Stomach (tissue), 4 donors: ENCODE data around the gene GREM1.

Source experiments
- CTCF ChIP-seq, 7 experiments: fragments of 450-650 bp in 4 of 7; fragments of 200-600 bp in 3 of 7; sonication (generic) in 3 of 7; IDR thresholded peaks; one replicate each; pipeline ENCODE4 v1.5.1; 2016 to 2019; ENCODE audit warnings: antibody characterized with exemption in 7 of 7, control low read depth in 2 of 7, mild to moderate bottlenecking in 1 of 7
- POLR2A ChIP-seq, 4 donors: fragments of 450-650 bp; IDR thresholded peaks; one replicate each; pipeline ENCODE4 v1.6.1; 2016; ENCODE audit warnings: antibody characterized with exemption in 4 of 4, control low read depth in 2 of 4, mild to moderate bottlenecking in 1 of 4, moderate library complexity in 1 of 4

- TF ChIP-seq CTCF (IDR thresholded peaks at IDR 0.05), result no peak
- no peak for TF ChIP-seq POLR2A (IDR thresholded peaks at IDR 0.05)
Observed at GRCh38 chr15:32743411-32744140, 25.8 kb downstream of the GREM1 start.
